HG03521 (cell line): ENCODE results near the gene RAB30.
"Not testable (repeated sequence)": the region's sequence is repeated elsewhere in the genome, so short reads cannot be mapped to it uniquely, and the experiment has no call there.

Source experiments
- ATAC-seq: cut with Tn5 transposase; IDR thresholded peaks from one replicate; pipeline ENCODE4 v1.9.1; 2021; ENCODE audit warnings: mild to moderate bottlenecking, moderate library complexity; ENCODE audit not compliant: unreplicated experiment

RAB30 gene

DNA sequence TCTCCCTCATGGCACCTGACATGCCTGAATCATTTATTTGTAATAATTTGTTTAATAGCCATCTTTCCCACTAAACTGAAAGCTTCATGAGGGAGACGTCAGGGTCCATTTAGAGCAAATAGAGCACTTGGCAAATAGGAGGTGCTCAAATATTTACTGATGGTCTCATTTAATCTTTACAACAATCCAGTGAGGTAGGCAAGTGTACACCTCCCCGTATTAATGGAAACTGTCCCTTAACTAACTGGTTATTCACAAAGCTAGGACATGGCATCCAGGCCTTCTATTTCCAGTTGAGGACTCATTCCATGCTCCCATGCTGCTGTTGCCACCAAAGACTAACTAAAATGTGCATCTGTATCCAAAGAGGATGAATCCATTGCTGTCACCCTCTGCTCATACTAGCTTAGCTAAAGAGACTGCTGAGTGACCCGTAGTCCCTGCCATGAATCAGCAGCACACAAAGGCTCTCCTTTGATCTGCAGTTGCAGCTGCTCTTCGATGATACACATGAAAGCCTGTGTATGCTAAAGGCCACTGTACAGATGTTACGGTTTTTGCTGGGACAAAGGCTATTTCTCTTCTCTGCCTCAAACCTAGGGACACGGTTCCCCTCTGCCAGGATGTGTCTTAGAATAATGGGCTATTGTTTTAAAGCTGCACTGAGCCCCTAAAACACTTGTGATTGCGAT, 82.6 kb downstream of the RAB30 start:
- ATAC-seq: no peak

DNA sequence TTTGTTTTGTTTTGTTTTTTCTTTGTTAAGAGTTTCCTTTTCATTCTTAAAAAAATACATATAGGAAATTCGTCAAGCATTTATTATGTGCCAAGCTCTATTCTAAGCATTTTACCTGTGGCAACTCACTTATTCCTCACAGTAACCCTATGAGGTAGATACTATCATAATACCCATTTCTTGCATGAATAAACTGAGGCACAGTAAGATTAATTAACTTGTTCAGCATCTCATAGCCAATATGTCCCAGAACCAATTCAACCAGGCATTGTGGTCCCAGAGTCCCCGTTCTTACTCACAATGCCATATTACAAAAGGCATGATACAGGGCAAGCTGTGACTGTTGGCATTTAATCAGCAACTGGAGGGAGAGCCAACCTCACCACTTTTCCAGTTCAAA, 83.7 kb downstream of the RAB30 start:
- ATAC-seq: no peak

DNA sequence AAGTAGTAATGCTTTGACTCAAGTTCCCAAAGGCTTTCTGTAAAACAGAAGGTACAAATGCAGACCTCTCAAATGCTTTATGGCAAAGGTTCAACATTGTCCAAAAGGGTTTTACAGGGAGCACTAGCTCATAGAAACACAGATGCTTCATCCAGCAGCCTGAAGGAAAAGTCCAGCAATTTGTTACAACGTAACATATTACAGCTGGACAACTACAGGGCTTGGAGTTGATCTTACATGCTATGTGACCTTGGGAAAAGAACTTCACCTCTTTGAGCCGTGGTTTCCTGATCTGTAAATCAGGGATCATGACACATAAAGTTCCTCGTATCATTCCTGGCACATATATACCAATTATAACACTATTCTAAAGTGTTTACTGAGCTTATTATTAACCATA, 85.3 kb downstream of the RAB30 start:
- no peak for ATAC-seq

DNA sequence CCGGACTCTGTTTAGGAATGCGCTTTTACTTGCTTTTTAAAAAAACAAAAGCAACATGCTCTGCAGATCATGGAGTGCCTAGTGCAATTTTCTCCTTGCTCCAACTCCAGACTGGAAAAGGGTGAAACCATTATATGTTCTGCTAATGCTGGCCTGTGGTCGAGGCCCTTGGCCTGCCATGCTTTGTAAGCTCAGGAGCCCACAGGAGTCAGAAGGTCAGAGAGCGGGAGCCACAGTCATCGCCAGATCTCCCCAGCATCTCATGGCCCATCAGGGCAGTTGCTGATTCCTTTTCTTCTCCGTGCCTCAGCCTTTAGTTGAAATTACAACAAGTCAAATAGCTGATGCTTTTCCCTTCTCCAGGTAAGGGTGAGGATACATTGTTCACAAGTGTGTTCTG, 89.8 kb downstream of the RAB30 start:
- ATAC-seq: no peak

DNA sequence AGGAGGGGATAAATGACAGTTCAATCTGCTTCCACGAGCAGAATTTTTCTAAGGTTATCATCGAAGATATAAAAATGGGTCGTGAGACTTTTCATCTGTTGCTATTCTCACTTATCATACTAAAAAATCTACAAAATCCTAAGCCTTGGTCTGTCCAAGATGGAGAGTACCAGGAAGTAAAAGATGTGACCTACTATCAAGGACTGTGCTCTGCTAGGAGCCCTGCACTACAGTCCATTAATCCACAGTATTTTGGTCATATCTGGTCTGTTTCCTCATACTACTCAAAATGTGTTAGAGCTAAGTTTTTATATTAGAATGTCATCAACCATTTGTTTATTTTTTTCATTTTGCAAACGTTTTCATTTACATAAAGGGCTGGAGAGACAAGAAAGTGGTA, 90.8 kb downstream of the RAB30 start:
- ATAC-seq: no peak

DNA sequence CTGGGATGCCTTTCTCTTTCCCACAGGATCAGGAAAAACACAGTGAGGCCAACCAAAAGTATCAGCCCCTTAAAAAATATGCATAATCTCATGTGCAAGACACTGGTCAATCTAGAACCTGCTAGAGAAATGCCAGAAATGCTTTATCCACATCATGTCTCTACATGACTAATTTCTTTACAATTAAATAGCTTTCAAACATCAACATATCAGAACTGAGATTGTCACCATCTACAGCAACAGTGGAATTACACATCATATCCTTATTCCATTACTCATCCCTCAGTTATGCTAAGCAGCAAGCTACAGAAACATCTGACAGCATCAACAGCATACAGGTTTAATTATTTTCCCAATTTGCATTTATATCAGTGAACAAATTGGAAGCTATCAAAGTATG, 91.4 kb downstream of the RAB30 start:
- ATAC-seq: no peak

DNA sequence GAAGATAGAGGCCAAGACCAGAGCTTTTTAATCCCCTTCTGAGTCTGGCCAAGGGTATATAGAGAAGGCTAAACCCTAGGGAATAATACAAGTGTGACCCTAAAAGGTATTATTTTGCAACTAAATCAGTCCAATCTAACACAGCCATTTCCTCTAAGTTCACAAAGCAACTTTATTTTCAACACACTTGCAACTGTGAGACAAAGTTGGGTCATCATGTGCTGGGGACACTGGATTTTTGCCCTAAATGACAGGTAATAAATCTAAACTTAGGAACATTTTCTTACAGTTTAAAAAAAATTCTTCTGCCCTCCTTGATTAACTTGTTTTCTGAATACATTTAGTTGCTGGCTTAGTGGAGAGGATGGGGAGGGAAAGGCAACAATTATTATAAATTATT, 91.9 kb downstream of the RAB30 start:
- ATAC-seq: no peak

DNA sequence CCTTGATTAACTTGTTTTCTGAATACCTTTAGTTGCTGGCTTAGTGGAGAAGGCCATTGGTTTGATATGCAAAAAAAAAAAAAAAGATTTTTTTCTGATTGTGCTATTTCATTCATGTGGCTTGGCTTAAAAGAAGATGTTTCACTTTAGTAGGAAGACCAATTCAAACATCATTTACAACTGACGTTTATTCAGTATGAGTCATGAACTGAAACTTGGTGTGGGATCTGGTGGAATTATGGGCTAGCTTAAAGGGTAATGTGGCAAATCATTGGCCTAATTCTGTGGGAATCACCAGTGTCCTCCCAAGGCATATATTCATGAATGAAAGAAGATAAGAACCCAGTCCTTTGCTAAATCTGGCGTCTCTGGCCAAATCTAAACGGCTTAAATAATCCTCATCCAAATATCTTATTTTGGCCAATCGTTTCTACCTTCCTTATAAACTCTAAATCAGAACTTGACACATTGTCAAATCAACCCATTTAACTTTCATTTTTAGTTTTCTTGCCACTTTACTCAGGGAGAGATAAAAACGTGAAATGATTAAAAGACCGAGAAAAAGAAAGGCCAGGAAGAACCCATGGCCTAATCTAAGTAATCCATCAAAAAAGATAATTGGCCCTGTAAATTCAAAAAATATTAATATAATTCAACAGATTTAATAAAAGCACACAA, 93.1 kb downstream of the RAB30 start:
- no peak for ATAC-seq

DNA sequence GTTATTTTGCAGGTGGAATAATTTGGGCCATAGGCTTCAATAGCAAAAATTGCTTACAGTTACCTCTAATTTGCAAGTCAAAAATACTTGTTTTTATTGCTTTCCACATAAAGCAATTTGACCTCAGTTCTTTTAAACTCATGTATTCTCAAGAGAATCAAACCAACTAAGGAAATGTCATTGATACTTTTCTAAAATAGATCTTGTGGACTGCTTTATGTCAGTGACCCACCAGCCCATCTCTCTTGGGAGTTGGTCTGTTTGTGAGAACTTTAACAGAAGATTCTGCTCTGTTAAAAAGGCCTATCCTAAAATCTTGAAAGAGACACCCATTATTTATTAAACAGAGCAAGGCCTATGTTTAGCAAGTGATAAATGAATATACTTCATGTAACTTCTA, 94.9 kb downstream of the RAB30 start:
- no peak for ATAC-seq

DNA sequence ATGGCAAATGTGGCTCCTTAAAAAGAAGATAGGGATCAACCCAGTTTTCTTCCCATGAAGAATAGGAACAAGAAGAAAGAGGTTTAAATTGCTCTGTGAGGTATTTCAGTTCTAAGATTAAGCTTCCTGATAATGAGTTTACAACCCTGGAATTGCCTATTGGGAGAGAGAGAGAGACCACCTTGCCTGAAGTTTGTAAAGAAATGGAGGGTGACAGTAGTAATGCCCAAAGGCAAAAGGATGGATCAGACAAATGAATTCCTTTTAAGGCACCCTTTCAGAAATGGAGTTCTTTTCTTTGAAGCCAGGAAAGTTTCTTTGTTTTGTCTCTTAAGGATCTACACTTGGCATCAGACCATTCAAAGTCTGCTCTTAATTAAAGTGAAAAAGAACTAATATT, 95.8 kb downstream of the RAB30 start:
- no peak for ATAC-seq

DNA sequence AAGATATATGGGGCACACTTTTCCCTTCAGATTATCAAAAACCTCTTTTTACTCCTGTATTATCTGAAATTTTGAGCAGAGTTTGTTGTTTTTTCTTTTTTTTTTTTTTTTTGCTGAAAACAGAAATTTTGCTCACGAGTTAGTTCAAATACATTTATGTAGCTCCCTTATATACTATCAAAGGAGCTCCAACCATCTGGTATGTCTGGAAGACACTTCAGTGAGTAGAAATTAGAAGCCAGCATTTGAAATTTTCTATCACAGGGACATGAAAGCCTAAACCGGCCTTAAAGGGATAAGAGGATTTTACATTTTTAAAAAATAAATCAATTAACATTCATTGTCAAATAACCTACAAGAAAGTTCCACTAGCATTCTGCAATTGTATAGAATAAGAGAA, 96.8 kb downstream of the RAB30 start:
- ATAC-seq: no peak

DNA sequence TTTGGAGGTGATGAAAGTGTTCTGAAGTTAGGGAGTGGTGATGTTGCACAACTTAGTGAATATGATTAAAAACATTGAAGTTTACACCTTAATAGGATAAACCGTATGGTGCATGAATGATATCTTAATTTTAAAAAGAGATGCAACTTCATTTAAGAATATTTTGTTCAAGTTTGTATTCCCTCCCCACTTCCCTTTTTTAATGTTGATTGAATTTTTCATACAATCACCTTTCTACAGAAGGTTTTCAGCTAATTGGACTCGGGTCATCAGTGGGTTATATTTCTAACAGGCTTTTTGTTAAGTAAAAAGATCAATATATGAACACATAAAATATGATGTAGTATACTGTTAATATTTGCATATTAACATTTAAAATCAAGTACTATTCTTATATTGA, 97.6 kb downstream of the RAB30 start:
- no peak for ATAC-seq

DNA sequence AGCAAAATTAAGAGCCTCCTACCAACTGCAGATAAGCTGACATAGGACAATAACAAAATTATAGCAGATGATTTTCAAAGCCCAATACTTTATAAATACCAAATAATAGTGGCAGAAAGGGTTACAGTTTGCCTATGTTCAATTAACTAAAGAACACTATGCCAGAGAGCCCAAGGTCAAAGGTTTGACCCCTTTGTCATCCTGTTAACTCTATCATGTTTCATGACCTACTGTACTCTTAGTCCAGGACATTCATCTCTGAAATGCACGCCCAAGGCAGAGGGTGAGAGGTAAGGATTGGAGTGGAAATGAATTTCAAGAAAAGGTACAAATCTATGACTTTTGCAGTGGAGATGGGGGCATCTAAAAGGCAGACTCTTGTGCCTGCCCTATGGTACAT, 99.6 kb downstream of the RAB30 start:
- no peak for ATAC-seq

DNA sequence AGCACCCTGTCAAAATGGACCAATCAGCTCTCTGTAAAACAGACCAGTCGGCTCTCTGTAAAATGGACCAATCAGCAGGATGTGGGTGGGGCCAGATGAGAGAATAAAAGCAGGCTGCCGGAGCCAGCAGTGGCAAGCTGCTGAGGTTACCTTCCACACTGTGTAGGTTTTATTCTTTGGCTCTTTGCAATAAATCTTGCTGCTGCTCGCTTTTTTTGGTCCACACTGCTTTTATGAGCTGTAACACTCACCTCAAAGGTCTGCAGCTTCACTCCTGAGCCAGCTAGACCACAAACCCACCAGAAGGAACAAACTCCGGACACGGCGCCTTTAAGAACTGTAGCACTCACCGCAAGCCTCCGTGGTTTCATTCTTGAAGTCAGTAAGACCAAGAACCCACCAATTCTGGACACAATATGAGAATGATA, 100.2 kb downstream of the RAB30 start:
- not testable (repeated sequence) for ATAC-seq

DNA sequence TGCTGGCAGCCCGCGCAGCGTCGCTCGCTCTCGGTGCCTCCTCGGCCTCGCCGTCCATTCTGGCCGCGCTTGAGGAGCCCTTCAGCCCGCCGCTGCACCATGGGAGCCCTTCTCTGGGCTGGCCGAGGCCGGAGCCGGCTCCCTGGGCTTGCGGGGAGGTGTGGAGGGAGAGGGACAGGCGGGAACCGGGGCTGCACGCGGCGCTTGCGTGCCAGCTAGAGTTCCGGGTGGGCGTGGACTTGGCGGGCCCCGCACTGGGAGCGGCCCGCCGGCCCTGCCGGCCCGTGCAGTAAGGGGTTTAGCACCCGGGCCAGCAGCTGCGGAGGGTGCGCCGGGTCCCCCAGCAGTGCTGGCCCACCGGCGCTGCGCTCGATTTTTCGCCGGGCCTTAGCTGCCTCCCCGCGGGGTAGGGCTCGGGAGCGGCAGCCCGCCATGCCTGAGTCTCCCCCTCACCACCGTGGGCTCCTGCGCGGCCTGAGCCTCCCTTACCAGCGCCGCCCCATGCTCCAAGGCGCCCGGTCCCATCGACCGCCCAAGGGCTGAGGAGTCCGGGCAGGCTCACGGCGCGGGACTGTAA, 101.1 kb downstream of the RAB30 start:
- not testable (repeated sequence) for ATAC-seq

DNA sequence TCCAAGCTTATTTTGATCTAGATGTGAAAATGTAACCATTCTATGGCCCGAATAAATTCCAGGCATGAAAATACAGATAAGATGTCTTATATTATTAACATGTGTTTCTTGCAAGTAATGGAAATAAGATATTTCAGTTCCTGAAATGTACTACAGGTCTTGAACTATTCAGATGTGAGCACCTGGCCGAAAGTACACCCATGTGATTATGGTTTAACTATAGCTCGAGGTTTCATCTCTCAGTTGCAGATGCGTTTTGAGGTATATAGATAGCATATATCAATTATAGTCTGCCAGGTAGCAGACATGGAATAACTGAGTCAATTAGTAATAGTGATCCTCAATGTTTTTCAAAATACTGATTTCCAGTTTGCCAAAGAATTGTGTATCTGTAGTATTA, 101.9 kb downstream of the RAB30 start:
- peak; percentile 95 for ATAC-seq

DNA sequence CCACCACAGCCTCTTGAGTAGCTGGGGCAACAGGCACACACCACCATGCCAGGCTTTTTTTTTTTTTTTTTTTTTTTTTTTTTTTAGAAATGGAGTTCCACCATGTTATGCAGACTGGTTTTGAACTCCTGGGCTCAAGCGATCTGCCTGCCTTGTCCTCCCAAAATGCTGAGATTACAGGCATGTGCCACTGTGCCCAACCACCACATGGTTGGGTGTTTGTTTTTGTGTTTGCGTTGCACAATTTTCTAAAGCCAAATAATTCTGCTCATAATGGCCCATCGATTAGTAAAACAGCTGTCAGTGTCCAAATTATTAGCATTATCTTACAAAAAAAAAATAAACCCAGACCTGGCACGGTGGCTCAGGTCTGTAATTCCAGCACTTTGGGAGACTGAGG, 104.3 kb downstream of the RAB30 start:
- no peak for ATAC-seq

DNA sequence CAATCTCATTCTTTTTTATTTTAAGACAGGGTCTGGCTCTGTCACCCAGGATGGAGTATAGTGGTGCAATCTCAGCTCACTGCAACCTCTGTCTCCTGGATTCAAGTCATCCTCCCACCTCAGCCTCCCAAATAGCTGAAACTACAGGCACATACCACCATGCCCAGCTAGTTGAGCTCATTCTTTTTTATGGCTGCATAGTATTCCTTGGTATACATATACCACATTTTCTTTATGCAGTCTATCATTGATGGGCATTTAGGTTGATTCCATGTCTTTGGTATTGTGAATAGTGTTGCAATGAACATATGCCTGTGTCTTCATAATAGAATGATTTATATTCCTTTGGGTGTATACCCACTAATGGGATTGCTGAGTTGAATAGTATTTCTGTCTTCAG, 109.7 kb downstream of the RAB30 start:
- not testable (repeated sequence) for ATAC-seq

DNA sequence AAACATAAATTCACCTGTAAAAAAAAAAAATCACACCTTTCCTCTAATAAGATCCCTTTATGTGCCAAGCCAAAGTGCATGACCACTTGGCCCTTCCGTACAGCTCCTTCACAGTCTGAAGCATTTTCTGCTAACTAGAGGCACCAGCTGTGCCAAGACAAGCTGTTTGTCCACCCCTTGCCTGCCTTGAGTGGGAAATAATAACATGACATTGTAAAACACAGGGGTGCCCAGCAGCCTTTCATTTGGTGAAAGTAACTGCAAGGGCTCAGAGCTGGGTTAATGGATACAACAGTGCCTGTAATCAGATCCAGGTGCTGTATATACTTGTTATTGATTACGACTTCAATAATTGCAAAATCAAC, 110.9 kb downstream of the RAB30 start:
- ATAC-seq: peak; percentile 6

DNA sequence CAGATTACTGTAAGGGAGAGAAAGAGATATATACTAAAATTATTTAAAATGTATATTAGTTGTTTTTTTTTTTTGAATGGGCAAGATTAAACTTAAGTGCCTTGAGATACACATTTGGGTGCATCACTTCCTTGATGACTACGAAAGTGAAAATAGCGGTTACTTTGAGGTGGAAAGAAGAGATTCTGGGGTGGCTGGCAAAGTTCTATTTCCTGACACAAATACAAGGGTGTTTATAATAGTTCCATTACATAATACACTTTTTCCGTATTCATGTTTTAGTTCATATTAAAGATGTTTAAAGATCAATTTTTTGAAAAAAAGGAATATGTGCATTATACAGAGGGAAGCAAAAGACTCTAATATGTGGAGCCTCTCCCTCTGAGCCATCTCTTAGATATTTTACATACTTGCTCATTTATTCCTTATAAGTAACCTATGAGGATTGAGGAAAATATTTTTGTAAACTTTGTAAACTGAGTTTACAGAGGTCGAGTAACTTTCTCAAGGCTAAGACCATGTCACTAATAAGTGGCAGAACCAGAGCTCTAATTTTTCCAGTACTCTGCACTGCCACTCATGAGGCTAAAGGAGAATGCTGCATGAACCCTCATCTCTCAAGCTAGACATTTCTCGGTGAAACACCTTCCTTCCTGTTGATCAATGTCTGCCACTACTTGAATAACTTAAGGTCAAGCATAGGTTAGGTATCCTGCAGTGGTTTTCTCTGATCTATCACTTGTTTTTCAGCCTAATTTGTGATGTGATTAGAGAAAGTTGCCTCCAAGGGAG, 111.5 kb downstream of the RAB30 start:
- peak; percentile 94 for ATAC-seq

DNA sequence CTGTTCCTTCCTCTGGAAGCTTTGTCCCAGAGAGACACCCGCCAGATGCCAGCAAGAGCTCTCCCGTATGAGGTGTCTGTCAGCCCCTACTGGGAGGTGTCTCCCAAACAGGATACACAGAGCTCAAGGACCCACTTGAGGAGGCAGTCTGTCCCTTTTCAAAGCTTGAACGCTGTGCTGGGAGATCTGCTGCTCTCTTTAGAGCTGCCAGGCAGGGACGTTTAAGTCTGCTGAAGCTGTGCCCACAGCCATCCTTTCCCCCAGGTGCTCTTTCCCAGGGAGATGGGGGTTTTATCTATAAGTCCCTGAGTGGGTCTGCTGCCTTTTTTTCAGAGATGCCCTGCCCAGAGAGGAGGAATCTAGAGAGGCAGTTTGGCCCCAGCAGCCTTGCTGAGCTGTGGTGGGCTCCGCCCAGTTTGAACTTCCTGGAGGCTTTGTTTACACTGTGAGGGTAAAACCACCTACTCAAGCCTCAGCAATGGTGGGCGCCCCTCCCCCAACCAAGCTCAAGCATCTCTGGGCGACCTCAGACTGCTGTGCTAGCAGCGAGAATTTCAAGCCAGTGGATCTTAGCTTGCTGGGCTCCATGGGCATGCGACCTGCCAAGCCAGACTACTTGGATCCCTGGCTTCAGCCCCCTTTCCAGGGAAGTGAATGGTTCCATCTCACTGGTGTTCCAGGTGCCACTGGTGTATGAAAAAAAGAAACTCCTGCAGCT, 115.8 kb downstream of the RAB30 start:
- ATAC-seq: not testable (repeated sequence)
